ENCODE data around the gene POT1. TPM values are rescaled to one million over a fixed set of nuclear protein-coding genes. Genes with fewer than 3 reads are reported as not detected.

Gene POT1
- polyA plus RNA-seq, 1 donor (not counting 4 experiments of a cell fraction or from before 2014, with no cell fraction given): 36.6 TPM

DNA sequence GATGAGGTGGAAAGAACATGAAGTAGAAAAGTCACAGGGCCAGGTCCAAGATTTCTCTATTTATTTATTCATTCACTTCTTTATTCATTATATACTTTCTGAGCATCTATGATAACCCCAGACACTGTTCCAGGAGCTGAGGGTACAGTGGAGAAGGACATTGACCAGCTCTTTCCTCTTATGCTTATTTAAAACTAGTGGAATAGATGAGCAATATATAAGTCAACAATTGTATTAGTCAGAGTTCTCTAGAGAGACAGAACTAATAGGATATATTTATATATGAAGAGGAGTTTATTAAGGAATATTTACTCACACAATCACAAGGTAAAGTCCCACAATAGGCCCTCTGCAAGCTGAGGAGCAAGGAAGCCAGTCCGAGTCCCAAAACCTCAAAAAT, 149.0 kb downstream of the POT1 start:
- H2AFZ ChIP-seq (ENCODE audit: control insufficient read depth, low read length): no peak overlapping the region
- H3K27ac ChIP-seq (ENCODE audit: control insufficient read depth, insufficient read depth, low read length): no peak overlapping the region
- H3K9me1 ChIP-seq (ENCODE audit: control insufficient read depth, extremely low read depth, insufficient read depth, low read length): peaks cover 2% of the 10 kb centered on the region
- no peak overlapping the region for H3K4me3 ChIP-seq (ENCODE audit: control insufficient read depth in 2 of 3, extremely low read depth in 1 of 3, insufficient read depth in 2 of 3, low read depth in 1 of 3, low read length in 3 of 3)
- dilution Hi-C loops (cut with MboI; ENCODE audit: extremely low pct_ligation_motif_present, low sequenced_read_pairs): no loop called here
- H3K36me3 ChIP-seq (ENCODE audit: control insufficient read depth in 2 of 2, extremely low read depth in 1 of 2, insufficient read depth in 2 of 2, low read length in 2 of 2): no peaks in the 10 kb centered on the region
- H3K4me1 ChIP-seq (ENCODE audit: control insufficient read depth, extremely low read depth, insufficient read depth, low read length): peaks cover 2% of the 10 kb centered on the region
- no peaks in the 10 kb centered on the region for H3K9me3 ChIP-seq (ENCODE audit: control insufficient read depth, low read depth, low read length)
- no peak for FAIRE-seq
- H3K9ac ChIP-seq (ENCODE audit: control insufficient read depth, extremely low read depth, insufficient read depth, low read length): no peak overlapping the region
- H3K4me2 ChIP-seq (ENCODE audit: control insufficient read depth, extremely low read depth, insufficient read depth, low read depth, low read length): no peak overlapping the region
- DNase-seq (ENCODE audit: low read depth, low spot score): no peak
- TF ChIP-seq, protein P1, sequence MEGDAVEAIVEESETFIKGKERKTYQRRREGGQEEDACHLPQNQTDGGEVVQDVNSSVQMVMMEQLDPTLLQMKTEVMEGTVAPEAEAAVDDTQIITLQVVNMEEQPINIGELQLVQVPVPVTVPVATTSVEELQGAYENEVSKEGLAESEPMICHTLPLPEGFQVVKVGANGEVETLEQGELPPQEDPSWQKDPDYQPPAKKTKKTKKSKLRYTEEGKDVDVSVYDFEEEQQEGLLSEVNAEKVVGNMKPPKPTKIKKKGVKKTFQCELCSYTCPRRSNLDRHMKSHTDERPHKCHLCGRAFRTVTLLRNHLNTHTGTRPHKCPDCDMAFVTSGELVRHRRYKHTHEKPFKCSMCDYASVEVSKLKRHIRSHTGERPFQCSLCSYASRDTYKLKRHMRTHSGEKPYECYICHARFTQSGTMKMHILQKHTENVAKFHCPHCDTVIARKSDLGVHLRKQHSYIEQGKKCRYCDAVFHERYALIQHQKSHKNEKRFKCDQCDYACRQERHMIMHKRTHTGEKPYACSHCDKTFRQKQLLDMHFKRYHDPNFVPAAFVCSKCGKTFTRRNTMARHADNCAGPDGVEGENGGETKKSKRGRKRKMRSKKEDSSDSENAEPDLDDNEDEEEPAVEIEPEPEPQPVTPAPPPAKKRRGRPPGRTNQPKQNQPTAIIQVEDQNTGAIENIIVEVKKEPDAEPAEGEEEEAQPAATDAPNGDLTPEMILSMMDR (optimal IDR thresholded peaks at IDR 0.05 in 1 of 3, IDR thresholded peaks at IDR 0.05 in 1 of 3, conservative IDR thresholded peaks at IDR 0.05 in 1 of 3; ENCODE audit: extremely low read depth in 1 of 3, insufficient read depth in 2 of 3, low read length in 3 of 3): no peak
- TF ChIP-seq EZH2 (IDR thresholded peaks at IDR 0.05; ENCODE audit: low read length): no peak
- no peaks in the 10 kb centered on the region for H3K27me3 ChIP-seq (ENCODE audit: control insufficient read depth, extremely low read depth, insufficient read depth, low read length)
- H3K79me2 ChIP-seq (ENCODE audit: control insufficient read depth, insufficient read depth, low read length): no peaks in the 10 kb centered on the region
- no peaks in the 10 kb centered on the region for H4K20me1 ChIP-seq (ENCODE audit: control insufficient read depth, extremely low read depth, insufficient read depth, low read length)

GRCh38 chr7:124780056-124780455, 149.6 kb downstream of the POT1 start:
- H3K4me1 ChIP-seq (ENCODE audit: control insufficient read depth, extremely low read depth, insufficient read depth, low read length): peaks cover 2% of the 10 kb centered on the region
- H3K79me2 ChIP-seq (ENCODE audit: control insufficient read depth, insufficient read depth, low read length): no peaks in the 10 kb centered on the region
- FAIRE-seq (no peak), DNase-seq (ENCODE audit: low read depth, low spot score) (no peak)
- H3K4me2 ChIP-seq (ENCODE audit: control insufficient read depth, extremely low read depth, insufficient read depth, low read depth, low read length): no peak overlapping the region
- no peak overlapping the region for H2AFZ ChIP-seq (ENCODE audit: control insufficient read depth, low read length)
- no peak for TF ChIP-seq EZH2 (IDR thresholded peaks at IDR 0.05; ENCODE audit: low read length)
- TF ChIP-seq, protein P1 (optimal IDR thresholded peaks at IDR 0.05 in 1 of 3, IDR thresholded peaks at IDR 0.05 in 1 of 3, conservative IDR thresholded peaks at IDR 0.05 in 1 of 3; ENCODE audit: extremely low read depth in 1 of 3, insufficient read depth in 2 of 3, low read length in 3 of 3): no peak
- no peak overlapping the region for H3K4me3 ChIP-seq (ENCODE audit: control insufficient read depth in 2 of 3, extremely low read depth in 1 of 3, insufficient read depth in 2 of 3, low read depth in 1 of 3, low read length in 3 of 3)
- H3K9me3 ChIP-seq (ENCODE audit: control insufficient read depth, low read depth, low read length): no peaks in the 10 kb centered on the region
- dilution Hi-C loops (cut with MboI; ENCODE audit: extremely low pct_ligation_motif_present, low sequenced_read_pairs): no loop called here
- no peaks in the 10 kb centered on the region for H3K27me3 ChIP-seq (ENCODE audit: control insufficient read depth, extremely low read depth, insufficient read depth, low read length)
- H3K36me3 ChIP-seq (ENCODE audit: control insufficient read depth in 2 of 2, extremely low read depth in 1 of 2, insufficient read depth in 2 of 2, low read length in 2 of 2): no peaks in the 10 kb centered on the region
- no peak overlapping the region for H3K9ac ChIP-seq (ENCODE audit: control insufficient read depth, extremely low read depth, insufficient read depth, low read length)
- peaks cover 2% of the 10 kb centered on the region for H3K9me1 ChIP-seq (ENCODE audit: control insufficient read depth, extremely low read depth, insufficient read depth, low read length)
- no peak overlapping the region for H3K27ac ChIP-seq (ENCODE audit: control insufficient read depth, insufficient read depth, low read length)
- H4K20me1 ChIP-seq (ENCODE audit: control insufficient read depth, extremely low read depth, insufficient read depth, low read length): no peaks in the 10 kb centered on the region

All from keratinocyte (primary cell).